Suprapubic skin (tissue), 4 donors: ENCODE measurements around the gene MRPS14.

Experiments used
- POLR2A ChIP-seq, 2 donors: fragments of 450-650 bp; IDR thresholded peaks; one replicate each; pipeline ENCODE4 v1.6.1; 2017; ENCODE audit warnings: antibody characterized with exemption in 2 of 2, mild to moderate bottlenecking in 2 of 2, moderate library complexity in 2 of 2
- POLR2AphosphoS5 ChIP-seq, 3 donors: sonication (generic); formaldehyde crosslinking; IDR thresholded peaks; one replicate each; pipeline ENCODE4 v1.6.1; 2017; ENCODE audit warnings: antibody characterized with exemption in 3 of 3
- TF ChIP-seq, protein P1 (sequence below), 2 donors: fragments of 200-600 bp in 1 of 2; fragments of 450-650 bp in 1 of 2; sonication (generic) in 1 of 2; IDR thresholded peaks; one replicate each; pipeline ENCODE4 v1.5.1; 2016 to 2019; ENCODE audit warnings: antibody characterized with exemption in 2 of 2, mild to moderate bottlenecking in 1 of 2, moderate library complexity in 1 of 2

DNA sequence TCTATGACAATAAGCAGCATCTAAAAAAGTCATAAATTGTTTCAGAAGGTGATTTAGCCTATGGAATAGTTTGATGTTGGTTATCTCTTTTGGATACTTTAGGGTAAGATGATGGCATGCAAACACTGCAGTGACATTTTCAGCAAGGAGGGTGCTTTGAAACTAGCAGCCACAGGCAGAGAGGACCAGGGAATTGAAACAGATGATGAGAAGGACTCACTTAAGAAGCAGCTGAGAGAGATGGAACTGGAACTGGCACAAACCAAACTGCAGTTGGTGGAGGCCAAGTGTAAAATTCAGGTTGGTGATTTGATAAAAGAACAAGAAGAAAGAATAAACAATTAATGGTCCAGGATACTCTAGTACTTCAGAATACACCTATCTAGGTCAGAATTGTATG, 34.7 kb downstream of the MRPS14 start:
- TF ChIP-seq POLR2AphosphoS5 (IDR thresholded peaks at IDR 0.05) (no peak), POLR2A (IDR thresholded peaks at IDR 0.05) (no peak)
- TF ChIP-seq, protein P1, sequence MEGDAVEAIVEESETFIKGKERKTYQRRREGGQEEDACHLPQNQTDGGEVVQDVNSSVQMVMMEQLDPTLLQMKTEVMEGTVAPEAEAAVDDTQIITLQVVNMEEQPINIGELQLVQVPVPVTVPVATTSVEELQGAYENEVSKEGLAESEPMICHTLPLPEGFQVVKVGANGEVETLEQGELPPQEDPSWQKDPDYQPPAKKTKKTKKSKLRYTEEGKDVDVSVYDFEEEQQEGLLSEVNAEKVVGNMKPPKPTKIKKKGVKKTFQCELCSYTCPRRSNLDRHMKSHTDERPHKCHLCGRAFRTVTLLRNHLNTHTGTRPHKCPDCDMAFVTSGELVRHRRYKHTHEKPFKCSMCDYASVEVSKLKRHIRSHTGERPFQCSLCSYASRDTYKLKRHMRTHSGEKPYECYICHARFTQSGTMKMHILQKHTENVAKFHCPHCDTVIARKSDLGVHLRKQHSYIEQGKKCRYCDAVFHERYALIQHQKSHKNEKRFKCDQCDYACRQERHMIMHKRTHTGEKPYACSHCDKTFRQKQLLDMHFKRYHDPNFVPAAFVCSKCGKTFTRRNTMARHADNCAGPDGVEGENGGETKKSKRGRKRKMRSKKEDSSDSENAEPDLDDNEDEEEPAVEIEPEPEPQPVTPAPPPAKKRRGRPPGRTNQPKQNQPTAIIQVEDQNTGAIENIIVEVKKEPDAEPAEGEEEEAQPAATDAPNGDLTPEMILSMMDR (IDR thresholded peaks at IDR 0.05) = no peak
